Measurements from ENCODE around the gene CRIP3. TPM values are rescaled to one million over a fixed set of nuclear protein-coding genes. Genes with fewer than 3 reads are reported as not detected.

The CRIP3 gene
- total and polyA plus RNA-seq, 2 of the 4 experiments (the other 2 are of a cell fraction), result not detected

DNA sequence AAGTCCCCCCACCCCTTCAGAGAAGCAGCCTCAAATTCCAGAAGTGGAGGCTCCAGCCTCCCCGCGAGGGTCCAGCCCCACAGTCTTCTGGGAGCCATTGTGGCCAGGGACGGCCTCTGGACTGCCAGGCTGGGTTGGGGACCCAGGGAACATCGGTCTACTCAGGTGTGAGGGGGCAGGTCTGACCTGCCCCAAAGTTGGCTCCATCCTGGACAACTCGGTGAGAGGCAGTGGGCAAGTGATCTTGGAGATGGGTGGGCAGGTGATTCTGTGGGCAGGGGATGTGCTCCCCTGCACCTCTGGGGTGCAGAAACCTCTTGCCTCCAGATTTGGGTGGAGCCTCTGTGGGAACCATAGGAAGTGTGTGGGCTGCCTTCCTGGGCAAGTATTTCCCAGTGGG lies 22.8 kb downstream of the CRIP3 start:
- no peaks in the 10 kb centered on the region for H3K9me1 ChIP-seq (ENCODE audit: insufficient read depth, low read length)
- dilution Hi-C loops (cut with HindIII; ENCODE audit: low sequenced_read_pairs, unreplicated experiment) (no loop called here), in situ Hi-C loops (cut with MboI; ENCODE audit: low sequenced_read_pairs) (no loop called here), intact Hi-C loops (cut with micrococcal nuclease) (no loop called here)
- no peak overlapping the region for H3K27ac ChIP-seq (ENCODE audit: insufficient read depth, low read length)
- no peaks in the 10 kb centered on the region for H4K20me1 ChIP-seq (ENCODE audit: insufficient read depth, low read length)
- peaks cover 39% of the 10 kb centered on the region for H3K27me3 ChIP-seq (ENCODE audit: control insufficient read depth, insufficient read depth, low read length)
- no peak overlapping the region for H2BK120ac ChIP-seq (ENCODE audit: low read depth, low read length)
- no peak overlapping the region for H3K14ac ChIP-seq (replicated peaks; ENCODE audit: low read depth, low read length)
- no peak overlapping the region for H3K4me2 ChIP-seq (ENCODE audit: low read depth, low read length)
- ATAC-seq (ENCODE audit: low read depth) (no peak), DNase-seq (no peak)
- H3K56ac ChIP-seq (ENCODE audit: extremely low read depth, insufficient read depth, low read length), result no peak overlapping the region
- H3K4me1 ChIP-seq (ENCODE audit: control insufficient read depth, insufficient read depth, low read length), result no peaks in the 10 kb centered on the region
- H3K18ac ChIP-seq (ENCODE audit: low read depth, low read length), result no peak overlapping the region
- H4K5ac ChIP-seq (ENCODE audit: low read depth, low read length), result no peak overlapping the region
- no peak overlapping the region for H3K4ac ChIP-seq (ENCODE audit: low read depth, low read length)
- no peak overlapping the region for H2AK9ac ChIP-seq (replicated peaks; ENCODE audit: low read depth, low read length, poor library complexity)
- CTCF ChIA-PET, result no interaction called here
- H3K23ac ChIP-seq (ENCODE audit: low read depth, low read length), result no peak overlapping the region
- H3K9me3 ChIP-seq (ENCODE audit: control insufficient read depth, insufficient read depth, low read length), result no peaks in the 10 kb centered on the region
- no peak overlapping the region for H2AK5ac ChIP-seq (ENCODE audit: low read depth, low read length)
- POLR2A ChIA-PET (ENCODE audit: unreplicated experiment), result no interaction called here
- no peak overlapping the region for H3K9ac ChIP-seq (ENCODE audit: low read depth, low read length)
- no peak overlapping the region for H4K91ac ChIP-seq (ENCODE audit: insufficient read depth, low read depth, low read length)
- TF ChIP-seq MXI1 (IDR thresholded peaks at IDR 0.05; ENCODE audit: borderline replicate concordance, low read depth, low read length) (no peak), FOS (IDR thresholded peaks at IDR 0.05; ENCODE audit: low read depth, low read length) (no peak), NFE2L2 (IDR thresholded peaks at IDR 0.05; ENCODE audit: low read depth, low read length) (no peak), SMC3 (IDR thresholded peaks at IDR 0.05; ENCODE audit: low read depth, low read length) (no peak), MAZ (IDR thresholded peaks at IDR 0.05; ENCODE audit: borderline replicate concordance, low read depth, low read length) (no peak), RAD21 (IDR thresholded peaks at IDR 0.05; ENCODE audit: low read length) (no peak), CHD1 (IDR thresholded peaks at IDR 0.05; ENCODE audit: low read depth, low read length) (no peak), RFX5 (IDR thresholded peaks at IDR 0.05; ENCODE audit: low read depth, low read length) (no peak), RCOR1 (IDR thresholded peaks at IDR 0.05; ENCODE audit: insufficient replicate concordance, low read length) (no peak), MAFK (IDR thresholded peaks at IDR 0.05; ENCODE audit: low read depth, low read length) (no peak), BHLHE40 (IDR thresholded peaks at IDR 0.05; ENCODE audit: low read depth, low read length) (no peak), POLR2A (IDR thresholded peaks at IDR 0.05; ENCODE audit: low read depth, low read length) (no peak), CEBPB (IDR thresholded peaks at IDR 0.05; ENCODE audit: low read depth, low read length) (no peak)
- TF ChIP-seq, protein P1, sequence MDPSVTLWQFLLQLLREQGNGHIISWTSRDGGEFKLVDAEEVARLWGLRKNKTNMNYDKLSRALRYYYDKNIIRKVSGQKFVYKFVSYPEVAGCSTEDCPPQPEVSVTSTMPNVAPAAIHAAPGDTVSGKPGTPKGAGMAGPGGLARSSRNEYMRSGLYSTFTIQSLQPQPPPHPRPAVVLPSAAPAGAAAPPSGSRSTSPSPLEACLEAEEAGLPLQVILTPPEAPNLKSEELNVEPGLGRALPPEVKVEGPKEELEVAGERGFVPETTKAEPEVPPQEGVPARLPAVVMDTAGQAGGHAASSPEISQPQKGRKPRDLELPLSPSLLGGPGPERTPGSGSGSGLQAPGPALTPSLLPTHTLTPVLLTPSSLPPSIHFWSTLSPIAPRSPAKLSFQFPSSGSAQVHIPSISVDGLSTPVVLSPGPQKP (IDR thresholded peaks at IDR 0.05; ENCODE audit: borderline replicate concordance, low read depth, low read length), result no peak
- TF ChIP-seq, protein P2, sequence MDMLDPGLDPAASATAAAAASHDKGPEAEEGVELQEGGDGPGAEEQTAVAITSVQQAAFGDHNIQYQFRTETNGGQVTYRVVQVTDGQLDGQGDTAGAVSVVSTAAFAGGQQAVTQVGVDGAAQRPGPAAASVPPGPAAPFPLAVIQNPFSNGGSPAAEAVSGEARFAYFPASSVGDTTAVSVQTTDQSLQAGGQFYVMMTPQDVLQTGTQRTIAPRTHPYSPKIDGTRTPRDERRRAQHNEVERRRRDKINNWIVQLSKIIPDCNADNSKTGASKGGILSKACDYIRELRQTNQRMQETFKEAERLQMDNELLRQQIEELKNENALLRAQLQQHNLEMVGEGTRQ (IDR thresholded peaks at IDR 0.05; ENCODE audit: low read depth, low read length), result no peak
- TF ChIP-seq, protein P3, sequence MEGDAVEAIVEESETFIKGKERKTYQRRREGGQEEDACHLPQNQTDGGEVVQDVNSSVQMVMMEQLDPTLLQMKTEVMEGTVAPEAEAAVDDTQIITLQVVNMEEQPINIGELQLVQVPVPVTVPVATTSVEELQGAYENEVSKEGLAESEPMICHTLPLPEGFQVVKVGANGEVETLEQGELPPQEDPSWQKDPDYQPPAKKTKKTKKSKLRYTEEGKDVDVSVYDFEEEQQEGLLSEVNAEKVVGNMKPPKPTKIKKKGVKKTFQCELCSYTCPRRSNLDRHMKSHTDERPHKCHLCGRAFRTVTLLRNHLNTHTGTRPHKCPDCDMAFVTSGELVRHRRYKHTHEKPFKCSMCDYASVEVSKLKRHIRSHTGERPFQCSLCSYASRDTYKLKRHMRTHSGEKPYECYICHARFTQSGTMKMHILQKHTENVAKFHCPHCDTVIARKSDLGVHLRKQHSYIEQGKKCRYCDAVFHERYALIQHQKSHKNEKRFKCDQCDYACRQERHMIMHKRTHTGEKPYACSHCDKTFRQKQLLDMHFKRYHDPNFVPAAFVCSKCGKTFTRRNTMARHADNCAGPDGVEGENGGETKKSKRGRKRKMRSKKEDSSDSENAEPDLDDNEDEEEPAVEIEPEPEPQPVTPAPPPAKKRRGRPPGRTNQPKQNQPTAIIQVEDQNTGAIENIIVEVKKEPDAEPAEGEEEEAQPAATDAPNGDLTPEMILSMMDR (conservative IDR thresholded peaks at IDR 0.05; ENCODE audit: low read depth, low read length), result no peak
- no peak overlapping the region for H2AFZ ChIP-seq (replicated peaks; ENCODE audit: low read length, poor library complexity)
- H2BK5ac ChIP-seq (ENCODE audit: low read depth, low read length, poor library complexity, severe bottlenecking), result no peak overlapping the region
- 90% methylated on average over 2 of the region's 5 CpGs; no CpG with 5 or more reads in 1 of the 2 experiments for WGBS, 2 experiments (ENCODE audit: extremely low coverage in 2 of 2, insufficient read length in 1 of 2)
- H3K79me1 ChIP-seq (ENCODE audit: low read depth in 1 of 2, low read length in 2 of 2), result no peaks in the 10 kb centered on the region
- no peak overlapping the region for H3K4me3 ChIP-seq (ENCODE audit: insufficient read depth, low read depth, low read length)
- H2BK20ac ChIP-seq (ENCODE audit: low read depth, low read length), result no peak overlapping the region
- no peak overlapping the region for H2BK15ac ChIP-seq (ENCODE audit: low read depth, low read length)
- no TSS peak for BruUV-seq (replicated peaks)
- H4K8ac ChIP-seq (ENCODE audit: low read depth in 2 of 2, low read length in 2 of 2), result no peak overlapping the region
- H3K36me3 ChIP-seq (ENCODE audit: control insufficient read depth, insufficient read depth, low read length), result no peaks in the 10 kb centered on the region

All from IMR-90 (cell line).